Mesendoderm (in vitro differentiated cells): ENCODE data around the gene OSBPL8.

Source experiments
- DNase-seq: peaks from one replicate; pipeline ENCODE4 v3.0.0; 2013
- H2AK5ac ChIP-seq: 2 replicates; pipeline ENCODE4 v1.6.1; 2013; ENCODE audit warnings: low read length, inconsistent platforms
- H2BK120ac ChIP-seq: 2 replicates; pipeline ENCODE4 v1.6.1; 2013; ENCODE audit warnings: low read depth, mild to moderate bottlenecking, low read length, moderate library complexity, mixed read lengths
- H2BK15ac ChIP-seq: replicated peaks from 2 replicates; pipeline ENCODE4 v1.6.1; 2013; ENCODE audit warnings: low read depth, mild to moderate bottlenecking, moderate library complexity
- H2BK5ac ChIP-seq: 2 replicates; pipeline ENCODE4 v1.6.1; 2013; ENCODE audit warnings: low read length, inconsistent platforms
- H3K18ac ChIP-seq: 2 replicates; pipeline ENCODE4 v1.6.1; 2013; ENCODE audit warnings: mild to moderate bottlenecking, low read length, mixed read lengths
- H3K23ac ChIP-seq: one replicate; pipeline ENCODE4 v1.6.1; 2013; ENCODE audit warnings: low read length
- H3K27ac ChIP-seq: 2 replicates; pipeline ENCODE4 v1.5.1; 2013; ENCODE audit warnings: low read depth, mild to moderate bottlenecking, inconsistent platforms, low read length, moderate library complexity
- H3K27me3 ChIP-seq: 2 replicates; pipeline ENCODE4 v1.6.1; 2013; ENCODE audit warnings: low read length, control low read depth, mild to moderate bottlenecking, inconsistent platforms; ENCODE audit not compliant: insufficient read depth, poor library complexity
- H3K36me3 ChIP-seq: 2 replicates; pipeline ENCODE4 v1.6.1; 2013; ENCODE audit warnings: low read length, inconsistent platforms; ENCODE audit not compliant: control insufficient read depth, insufficient read depth
- H3K4ac ChIP-seq: one replicate; pipeline ENCODE4 v1.6.1; 2013; ENCODE audit warnings: low read depth, mild to moderate bottlenecking, low read length, moderate library complexity
- H3K4me1 ChIP-seq: 2 replicates; pipeline ENCODE4 v1.6.1; 2013; ENCODE audit warnings: low read depth, low read length, inconsistent platforms; ENCODE audit not compliant: control insufficient read depth
- H3K4me2 ChIP-seq: 2 replicates; pipeline ENCODE4 v1.6.1; 2013; ENCODE audit warnings: low read length
- H3K4me3 ChIP-seq: 2 replicates; pipeline ENCODE4 v1.5.1; 2013; ENCODE audit warnings: mild to moderate bottlenecking, low read length
- H3K56ac ChIP-seq: one replicate; pipeline ENCODE4 v1.6.1; 2013; ENCODE audit warnings: low read length
- H3K79me1 ChIP-seq: 2 replicates; pipeline ENCODE4 v1.6.1; 2013; ENCODE audit warnings: low read length, inconsistent platforms
- H3K79me2 ChIP-seq: 2 replicates; pipeline ENCODE4 v1.6.1; 2013; ENCODE audit warnings: mild to moderate bottlenecking, low read length; ENCODE audit not compliant: control insufficient read depth, insufficient read depth
- H3K9ac ChIP-seq: 2 replicates; pipeline ENCODE4 v1.6.1; 2013; ENCODE audit warnings: low read length, inconsistent platforms
- H4K5ac ChIP-seq: one replicate; pipeline ENCODE4 v1.6.1; 2013; ENCODE audit warnings: low read length
- H4K8ac ChIP-seq: one replicate; pipeline ENCODE4 v1.6.1; 2013; ENCODE audit warnings: low read depth, mild to moderate bottlenecking, control low read depth, low read length, moderate library complexity
- WGBS: extraction: QIAGEN DNeasy Blood & Tissue Kit; methylation state at CpG from one replicate; pipeline ENCODE4 v1.1.7; 2013; ENCODE audit warnings: low lambda C conversion rate, missing lambda C conversion rate; ENCODE audit not compliant: insufficient coverage; ENCODE audit errors: extremely low coverage; 5-methylcytosine and 5-hydroxymethylcytosine counted together

Gene OSBPL8

DNA sequence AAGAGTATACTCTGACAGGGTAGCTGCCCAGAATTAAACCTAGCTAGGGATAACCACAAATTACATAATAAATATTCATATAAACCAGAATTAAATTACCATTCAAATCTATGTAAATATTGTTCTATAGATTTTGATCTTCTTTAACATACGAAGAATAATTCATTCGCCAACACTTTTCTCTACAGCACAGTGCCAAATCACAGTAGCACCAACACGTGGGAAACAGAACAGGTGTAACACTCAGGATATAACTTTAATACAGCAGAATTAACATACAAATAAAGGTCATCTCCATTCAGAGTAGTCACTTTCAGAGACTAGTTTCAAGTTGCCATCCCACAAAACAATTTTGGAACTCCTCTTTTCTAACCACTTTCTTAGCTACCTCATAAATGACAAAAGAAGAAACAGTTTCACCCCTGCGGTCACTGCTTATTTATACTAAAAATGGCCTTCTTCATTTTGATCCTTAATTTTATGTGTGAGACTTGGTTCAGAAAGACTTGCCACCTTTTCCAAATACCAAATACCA is 15.7 kb downstream of the OSBPL8 start:
- 86% methylated on average over 1 of the region's 4 CpGs for WGBS
- Histone ChIP-seq H3K56ac (no peak overlapping the region), H3K27ac (no peak overlapping the region), H3K23ac (no peak overlapping the region), H3K79me1 (peaks cover 7% of the 10 kb centered on the region), H3K4ac (no peak overlapping the region), H2BK120ac (no peak overlapping the region), H4K5ac (no peak overlapping the region), H3K79me2 (peaks cover 17% of the 10 kb centered on the region), H2AK5ac (no peak overlapping the region), H3K4me2 (no peak overlapping the region), H3K9ac (no peak overlapping the region), H3K4me3 (no peak overlapping the region), H3K27me3 (no peaks in the 10 kb centered on the region), H3K4me1 (peaks cover 1% of the 10 kb centered on the region), H3K36me3 (no peaks in the 10 kb centered on the region), H4K8ac (no peak overlapping the region), H2BK15ac (no peak overlapping the region), H3K18ac (no peak overlapping the region), H2BK5ac (no peak overlapping the region)
- DNase-seq, result no peak

DNA sequence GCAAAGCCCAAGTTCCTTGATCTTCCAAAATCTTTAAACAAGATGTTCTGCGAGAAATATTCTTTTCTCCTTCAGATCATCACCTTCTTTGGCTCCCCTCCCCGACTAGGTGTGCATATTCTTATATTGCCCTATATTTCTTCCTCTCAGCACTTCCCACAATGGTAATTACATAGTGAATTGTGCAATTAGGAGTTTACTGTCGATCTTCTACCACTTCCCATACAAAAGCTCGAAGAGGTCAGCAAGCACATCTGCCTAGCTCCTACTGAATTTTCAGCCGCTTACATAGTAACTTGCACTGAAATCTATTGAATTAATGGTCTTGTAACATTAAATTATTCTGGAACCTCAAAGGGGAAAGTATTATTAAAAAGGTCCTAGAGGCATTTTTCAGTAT is 16.7 kb downstream of the OSBPL8 start:
- Histone ChIP-seq H3K36me3 (no peaks in the 10 kb centered on the region), H2BK15ac (no peak overlapping the region), H2AK5ac (no peak overlapping the region), H3K18ac (no peak overlapping the region), H2BK120ac (no peak overlapping the region), H3K4ac (no peak overlapping the region), H2BK5ac (no peak overlapping the region), H3K27me3 (no peaks in the 10 kb centered on the region), H3K27ac (no peak overlapping the region), H3K9ac (no peak overlapping the region), H3K4me2 (no peak overlapping the region), H4K8ac (no peak overlapping the region), H3K4me1 (peaks cover 1% of the 10 kb centered on the region), H3K79me2 (peaks cover 13% of the 10 kb centered on the region), H3K79me1 (peaks cover 7% of the 10 kb centered on the region), H3K4me3 (no peak overlapping the region), H4K5ac (no peak overlapping the region), H3K23ac (no peak overlapping the region), H3K56ac (no peak overlapping the region)
- DNase-seq, result no peak
- WGBS, result no CpG with 5 or more reads among the region's 5 CpGs

DNA sequence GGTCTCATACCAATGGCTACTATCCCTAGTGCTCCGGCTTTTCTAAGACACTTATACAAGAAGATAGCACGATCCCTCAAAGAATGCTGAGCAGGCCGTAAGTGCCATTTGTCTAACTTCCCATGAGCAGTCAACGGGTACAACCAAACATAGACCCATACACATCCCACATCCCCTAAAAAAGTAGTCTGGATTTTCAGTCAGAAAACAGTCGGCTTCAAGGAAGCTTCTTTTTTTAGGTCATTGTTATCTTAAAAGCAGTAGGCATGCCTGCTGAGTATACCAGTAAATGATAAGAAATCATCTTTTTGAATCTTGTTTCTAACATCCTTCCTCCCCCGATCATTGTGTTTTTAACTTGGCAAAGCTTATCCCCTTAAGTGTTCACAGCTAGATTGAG is 19.8 kb downstream of the OSBPL8 start:
- peaks cover 5% of the 10 kb centered on the region for H3K79me1 ChIP-seq
- no peak overlapping the region for H3K18ac ChIP-seq
- H3K23ac ChIP-seq, result no peak overlapping the region
- H3K56ac ChIP-seq, result no peak overlapping the region
- DNase-seq, result peak; percentile 55
- H4K5ac ChIP-seq, result no peak overlapping the region
- no peak overlapping the region for H2BK120ac ChIP-seq
- WGBS, result no CpG with 5 or more reads among the region's 6 CpGs
- no peak overlapping the region for H2BK5ac ChIP-seq
- H2BK15ac ChIP-seq, result no peak overlapping the region
- H3K4me2 ChIP-seq, result no peak overlapping the region
- H3K4me1 ChIP-seq, result peaks cover 1% of the 10 kb centered on the region
- no peak overlapping the region for H3K4ac ChIP-seq
- H2AK5ac ChIP-seq, result no peak overlapping the region
- no peak overlapping the region for H3K4me3 ChIP-seq
- no peaks in the 10 kb centered on the region for H3K27me3 ChIP-seq
- no peaks in the 10 kb centered on the region for H3K36me3 ChIP-seq
- H3K9ac ChIP-seq, result no peak overlapping the region
- no peak overlapping the region for H3K27ac ChIP-seq
- H4K8ac ChIP-seq, result no peak overlapping the region
- H3K79me2 ChIP-seq, result peaks cover 11% of the 10 kb centered on the region

DNA sequence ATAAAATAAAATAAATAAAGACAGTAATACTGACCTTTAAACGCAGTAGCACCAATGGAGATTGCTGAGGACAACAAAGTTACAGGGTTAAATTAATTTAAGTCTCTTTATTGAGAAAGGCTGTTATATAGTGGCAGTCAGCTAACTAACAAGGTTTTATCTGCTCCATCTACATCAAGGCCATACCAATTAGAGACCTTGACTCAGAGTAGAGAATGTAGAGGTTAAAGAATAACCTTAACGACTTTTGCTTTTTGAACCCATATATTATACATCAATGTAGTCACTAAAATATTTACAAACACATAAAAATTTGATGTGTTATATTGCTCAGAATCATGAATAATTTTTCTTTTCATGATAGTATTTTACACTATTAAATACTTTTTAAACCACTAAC is 21.6 kb downstream of the OSBPL8 start:
- H4K5ac ChIP-seq, result no peak overlapping the region
- H3K23ac ChIP-seq, result no peak overlapping the region
- H4K8ac ChIP-seq, result no peak overlapping the region
- no peak overlapping the region for H3K27ac ChIP-seq
- H3K9ac ChIP-seq, result no peak overlapping the region
- H3K18ac ChIP-seq, result no peak overlapping the region
- no peaks in the 10 kb centered on the region for H3K36me3 ChIP-seq
- no CpG with 5 or more reads among the region's 2 CpGs for WGBS
- no peak overlapping the region for H3K4me2 ChIP-seq
- H3K79me1 ChIP-seq, result peaks cover 5% of the 10 kb centered on the region
- H2BK120ac ChIP-seq, result no peak overlapping the region
- peaks cover 10% of the 10 kb centered on the region for H3K79me2 ChIP-seq
- no peak overlapping the region for H3K56ac ChIP-seq
- H2BK5ac ChIP-seq, result no peak overlapping the region
- peaks cover 1% of the 10 kb centered on the region for H3K4me1 ChIP-seq
- H2AK5ac ChIP-seq, result no peak overlapping the region
- no peak for DNase-seq
- H3K4ac ChIP-seq, result no peak overlapping the region
- no peaks in the 10 kb centered on the region for H3K27me3 ChIP-seq
- no peak overlapping the region for H3K4me3 ChIP-seq
- H2BK15ac ChIP-seq, result no peak overlapping the region

- no peak overlapping the region for H2BK120ac ChIP-seq
- no peak overlapping the region for H3K4me3 ChIP-seq
- H4K5ac ChIP-seq, result no peak overlapping the region
- WGBS, result no CpG with 5 or more reads among the region's 5 CpGs
- no peak overlapping the region for H3K18ac ChIP-seq
- H3K27ac ChIP-seq, result no peak overlapping the region
- H3K79me1 ChIP-seq, result peaks cover 4% of the 10 kb centered on the region
- H3K23ac ChIP-seq, result no peak overlapping the region
- H2BK15ac ChIP-seq, result no peak overlapping the region
- H3K4ac ChIP-seq, result no peak overlapping the region
- no peak overlapping the region for H3K4me2 ChIP-seq
- no peaks in the 10 kb centered on the region for H3K36me3 ChIP-seq
- peaks cover 2% of the 10 kb centered on the region for H3K79me2 ChIP-seq
- H2BK5ac ChIP-seq, result no peak overlapping the region
- H3K9ac ChIP-seq, result no peak overlapping the region
- DNase-seq, result no peak
- no peak overlapping the region for H4K8ac ChIP-seq
- H3K27me3 ChIP-seq, result no peaks in the 10 kb centered on the region
- peaks cover 1% of the 10 kb centered on the region for H3K4me1 ChIP-seq
- no peak overlapping the region for H2AK5ac ChIP-seq
- no peak overlapping the region for H3K56ac ChIP-seq
Observed at GRCh38 chr12:76536546-76536945, 23.0 kb downstream of the OSBPL8 start.

DNA sequence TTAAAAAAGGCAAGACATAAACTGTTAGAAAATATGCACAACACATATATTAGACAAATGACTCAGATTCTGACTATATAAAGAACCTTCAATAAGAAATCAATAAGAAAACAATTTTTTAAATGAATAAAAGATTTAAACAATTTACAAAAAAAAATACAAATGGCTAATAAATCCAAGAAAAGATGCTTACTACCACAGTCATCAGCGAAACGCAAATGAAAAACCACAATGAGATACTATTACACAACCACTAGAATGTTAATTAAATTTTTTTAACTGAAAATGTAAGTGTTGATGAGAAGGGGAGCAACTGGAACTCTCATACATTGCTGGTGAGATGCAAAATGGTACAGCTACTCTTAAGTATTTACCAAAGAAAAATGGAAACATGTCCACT is 24.4 kb downstream of the OSBPL8 start:
- no CpG with 5 or more reads among the region's 2 CpGs for WGBS

More for the DNA sequence above, 24.4 kb downstream of the OSBPL8 start:
- Histone ChIP-seq H2AK5ac (no peak overlapping the region), H4K5ac (no peak overlapping the region), H3K4me1 (peaks cover 1% of the 10 kb centered on the region), H3K23ac (no peak overlapping the region), H3K27ac (no peak overlapping the region), H3K4ac (no peak overlapping the region), H3K4me3 (no peak overlapping the region), H3K79me2 (no peaks in the 10 kb centered on the region), H3K36me3 (no peaks in the 10 kb centered on the region), H2BK5ac (no peak overlapping the region), H3K27me3 (no peaks in the 10 kb centered on the region), H3K79me1 (peaks cover 3% of the 10 kb centered on the region), H3K9ac (no peak overlapping the region), H3K56ac (no peak overlapping the region), H2BK120ac (no peak overlapping the region), H4K8ac (no peak overlapping the region), H3K18ac (no peak overlapping the region), H2BK15ac (no peak overlapping the region), H3K4me2 (no peak overlapping the region)
- DNase-seq, result no peak
